ENCODE data around the gene SLC17A6.

Gene SLC17A6

GRCh38 chr11:22317656-22318055, 20.5 kb upstream of the SLC17A6 start:
- Histone ChIP-seq H3K9me2 (replicated peaks; ENCODE audit: insufficient read depth, low read length) (no peaks in the 10 kb centered on the region), H3K9me3 (ENCODE audit: insufficient read depth, low read length) (no peaks in the 10 kb centered on the region), H3K9ac (ENCODE audit: low read length) (no peak overlapping the region), H3K79me2 (ENCODE audit: insufficient read depth, low read length) (no peaks in the 10 kb centered on the region), H3K27me3 (ENCODE audit: low read length) (no peaks in the 10 kb centered on the region), H3K36me3 (ENCODE audit: low read length) (no peaks in the 10 kb centered on the region), H3F3A (ENCODE audit: insufficient read depth) (no peaks in the 10 kb centered on the region), H2AFZ (ENCODE audit: low read depth, low read length, severe bottlenecking) (no peak overlapping the region), H4K20me1 (ENCODE audit: low read depth, low read length) (no peaks in the 10 kb centered on the region), H3K27ac (ENCODE audit: low read depth, low read length) (no peak overlapping the region), H3K4me2 (ENCODE audit: low read depth, low read length, poor library complexity, severe bottlenecking) (no peak overlapping the region), H3K4me3 (ENCODE audit: insufficient read depth, low read length, poor library complexity, severe bottlenecking) (no peak overlapping the region)
- TF ChIP-seq CTCF (IDR thresholded peaks at IDR 0.05; ENCODE audit: insufficient read depth, low read length, poor library complexity, severe bottlenecking) (no peak), EZH2phosphoT487 (conservative IDR thresholded peaks at IDR 0.05; ENCODE audit: low read length) (no peak)

- Histone ChIP-seq H3K27ac (ENCODE audit: low read depth, low read length) (no peak overlapping the region), H3K4me3 (ENCODE audit: insufficient read depth, low read length, poor library complexity, severe bottlenecking) (no peak overlapping the region), H2AFZ (ENCODE audit: low read depth, low read length, severe bottlenecking) (no peak overlapping the region), H4K20me1 (ENCODE audit: low read depth, low read length) (peaks cover 8% of the 10 kb centered on the region; the same call in 1 of the 2 replicates), H3F3A (ENCODE audit: insufficient read depth) (no peaks in the 10 kb centered on the region), H3K9ac (ENCODE audit: low read length) (no peak overlapping the region), H3K79me2 (ENCODE audit: insufficient read depth, low read length) (no peaks in the 10 kb centered on the region), H3K27me3 (ENCODE audit: low read length) (no peaks in the 10 kb centered on the region), H3K9me3 (ENCODE audit: insufficient read depth, low read length) (no peaks in the 10 kb centered on the region), H3K4me2 (ENCODE audit: low read depth, low read length, poor library complexity, severe bottlenecking) (no peak overlapping the region), H3K9me2 (replicated peaks; ENCODE audit: insufficient read depth, low read length) (no peaks in the 10 kb centered on the region), H3K36me3 (ENCODE audit: low read length) (no peaks in the 10 kb centered on the region)
- peak; percentile 34 for TF ChIP-seq CTCF (IDR thresholded peaks at IDR 0.05; ENCODE audit: insufficient read depth, low read length, poor library complexity, severe bottlenecking)
- no peak for TF ChIP-seq EZH2phosphoT487 (conservative IDR thresholded peaks at IDR 0.05; ENCODE audit: low read length)
These were observed 6.4 kb upstream of the SLC17A6 start for GRCh38 chr11:22331771-22332170.

- H3K79me2 ChIP-seq (ENCODE audit: insufficient read depth, low read length), result no peaks in the 10 kb centered on the region
- H4K20me1 ChIP-seq (ENCODE audit: low read depth, low read length), result peaks cover 8% of the 10 kb centered on the region; the same call in 1 of the 2 replicates
These were observed 1.6 kb upstream of the SLC17A6 start for GRCh38 chr11:22336587-22336986.

More at GRCh38 chr11:22336587-22336986, 1.6 kb upstream of the SLC17A6 start:
- no peaks in the 10 kb centered on the region for H3K9me2 ChIP-seq (replicated peaks; ENCODE audit: insufficient read depth, low read length)
- no peaks in the 10 kb centered on the region for H3K27me3 ChIP-seq (ENCODE audit: low read length)
- no peak overlapping the region for H3K4me2 ChIP-seq (ENCODE audit: low read depth, low read length, poor library complexity, severe bottlenecking)
- no peak overlapping the region for H3K4me3 ChIP-seq (ENCODE audit: insufficient read depth, low read length, poor library complexity, severe bottlenecking)
- H3K36me3 ChIP-seq (ENCODE audit: low read length), result no peaks in the 10 kb centered on the region
- no peak overlapping the region for H3K27ac ChIP-seq (ENCODE audit: low read depth, low read length)
- H3K9me3 ChIP-seq (ENCODE audit: insufficient read depth, low read length), result no peaks in the 10 kb centered on the region
- no peak overlapping the region for H2AFZ ChIP-seq (ENCODE audit: low read depth, low read length, severe bottlenecking)
- H3F3A ChIP-seq (ENCODE audit: insufficient read depth), result no peaks in the 10 kb centered on the region
- H3K9ac ChIP-seq (ENCODE audit: low read length), result no peak overlapping the region
- TF ChIP-seq CTCF (IDR thresholded peaks at IDR 0.05; ENCODE audit: insufficient read depth, low read length, poor library complexity, severe bottlenecking) (no peak), EZH2phosphoT487 (conservative IDR thresholded peaks at IDR 0.05; ENCODE audit: low read length) (no peak)
